ENCODE data around the gene CIB4. TPM values are rescaled to one million over a fixed set of nuclear protein-coding genes. Genes with fewer than 3 reads are reported as not detected.
"Not testable (repeated sequence)": the region's sequence is repeated elsewhere in the genome, so short reads cannot be mapped to it uniquely, and the experiment has no call there.

The CIB4 gene
- total RNA-seq, 2 donors from 2014 or later: not detected

- DNase-seq: no peak
- ATAC-seq: no peak
- intact Hi-C loops (cut with DNase I, micrococcal nuclease): no loop called here
Observed at GRCh38 chr2:26668856-26669750, 27.9 kb upstream of the CIB4 start.

- intact Hi-C loops (cut with DNase I, micrococcal nuclease): no loop called here
- ATAC-seq (no peak), DNase-seq (no peak)
Observed at GRCh38 chr2:26668041-26668440, 26.9 kb upstream of the CIB4 start.

- intact Hi-C loops (cut with DNase I, micrococcal nuclease): no loop called here
- no peak for DNase-seq
- no peak for ATAC-seq
Observed at GRCh38 chr2:26666671-26667070, 25.5 kb upstream of the CIB4 start.

GRCh38 chr2:26665296-26665695, 24.1 kb upstream of the CIB4 start:
- intact Hi-C loops (cut with DNase I, micrococcal nuclease); ATAC-seq; DNase-seq: not testable (repeated sequence)

GRCh38 chr2:26660363-26660962, 19.3 kb upstream of the CIB4 start:
- DNase-seq (no peak), ATAC-seq (no peak)
- intact Hi-C loops (cut with DNase I, micrococcal nuclease): no loop called here

- DNase-seq (no peak), ATAC-seq (no peak)
- intact Hi-C loops (cut with DNase I, micrococcal nuclease): no loop called here
Observed at GRCh38 chr2:26658691-26659346, 17.7 kb upstream of the CIB4 start.

GRCh38 chr2:26657265-26657664, 16.1 kb upstream of the CIB4 start:
- DNase-seq (no peak), ATAC-seq (no peak)
- intact Hi-C loops (cut with DNase I, micrococcal nuclease): no loop called here

- DNase-seq (no peak), ATAC-seq (no peak)
- intact Hi-C loops (cut with DNase I, micrococcal nuclease): no loop called here
Observed at GRCh38 chr2:26655611-26656195, 14.5 kb upstream of the CIB4 start.

- ATAC-seq; DNase-seq; intact Hi-C loops (cut with DNase I, micrococcal nuclease): not testable (repeated sequence)
Observed at GRCh38 chr2:26655120-26655519, 14.0 kb upstream of the CIB4 start.

- DNase-seq: no peak
- ATAC-seq: no peak
- intact Hi-C loops (cut with DNase I, micrococcal nuclease): no loop called here
Observed at GRCh38 chr2:26654061-26654340, 12.8 kb upstream of the CIB4 start.

- no peak for ATAC-seq
- no peak for DNase-seq
- intact Hi-C loops (cut with DNase I, micrococcal nuclease): no loop called here
Observed at GRCh38 chr2:26653207-26654060, 12.3 kb upstream of the CIB4 start.

GRCh38 chr2:26652361-26653041, 11.3 kb upstream of the CIB4 start:
- intact Hi-C loops (cut with DNase I, micrococcal nuclease): no loop called here
- DNase-seq (no peak), ATAC-seq (no peak)

- DNase-seq (no peak), ATAC-seq (no peak)
- intact Hi-C loops (cut with DNase I, micrococcal nuclease): no loop called here
Observed at GRCh38 chr2:26651799-26652198, 10.6 kb upstream of the CIB4 start.

- DNase-seq: no peak
- intact Hi-C loops (cut with DNase I, micrococcal nuclease): no loop called here
- no peak for ATAC-seq
Observed at GRCh38 chr2:26651470-26651771, 10.3 kb upstream of the CIB4 start.

- ATAC-seq (no peak), DNase-seq (no peak)
- intact Hi-C loops (cut with DNase I, micrococcal nuclease): no loop called here
Observed at GRCh38 chr2:26650713-26651469, 9.7 kb upstream of the CIB4 start.

GRCh38 chr2:26649992-26650712, 9.0 kb upstream of the CIB4 start:
- intact Hi-C loops (cut with DNase I, micrococcal nuclease): no loop called here
- ATAC-seq (no peak), DNase-seq (no peak)

- DNase-seq: no peak
- intact Hi-C loops (cut with DNase I, micrococcal nuclease): no loop called here
- no peak for ATAC-seq
Observed at GRCh38 chr2:26649322-26649721, 8.2 kb upstream of the CIB4 start.

All from left colon (tissue), 2 donors.